ENCODE results near the gene CREBBP.
"Not testable (repeated sequence)": the region's sequence is repeated elsewhere in the genome, so short reads cannot be mapped to it uniquely, and the experiment has no call there.

The CREBBP gene

GRCh38 chr16:3915426-3916260 is 35.1 kb upstream of the CREBBP start:
- DNase-seq (ENCODE audit: extremely low read depth, low read depth), result no peak
- TF ChIP-seq CTCF (IDR thresholded peaks at IDR 0.05; ENCODE audit: low read depth, low read length, missing control alignments), result no peak

GRCh38 chr16:3912897-3913296 is 32.4 kb upstream of the CREBBP start:
- no peak for DNase-seq (ENCODE audit: extremely low read depth, low read depth)
- no peak overlapping the region for H3K4me3 ChIP-seq (replicated peaks; ENCODE audit: low read depth, low read length)
- no peak for TF ChIP-seq CTCF (IDR thresholded peaks at IDR 0.05; ENCODE audit: low read depth, low read length, missing control alignments)

More at GRCh38 chr16:3915426-3916260, 35.1 kb upstream of the CREBBP start:
- H3K4me3 ChIP-seq (replicated peaks; ENCODE audit: low read depth, low read length), result no peak overlapping the region

- H3K4me3 ChIP-seq (replicated peaks; ENCODE audit: low read depth, low read length), result no peak overlapping the region
- no peak for TF ChIP-seq CTCF (IDR thresholded peaks at IDR 0.05; ENCODE audit: low read depth, low read length, missing control alignments)
- no peak for DNase-seq (ENCODE audit: extremely low read depth, low read depth)
Observed at GRCh38 chr16:3912373-3912772, 31.9 kb upstream of the CREBBP start.

- not testable (repeated sequence) for H3K4me3 ChIP-seq (replicated peaks; ENCODE audit: low read depth, low read length); DNase-seq (ENCODE audit: extremely low read depth, low read depth)
Observed at GRCh38 chr16:3911741-3912140, 31.2 kb upstream of the CREBBP start.

GRCh38 chr16:3909791-3910583 is 29.5 kb upstream of the CREBBP start:
- no peak for DNase-seq (ENCODE audit: extremely low read depth, low read depth)
- H3K4me3 ChIP-seq (replicated peaks; ENCODE audit: low read depth, low read length), result no peak overlapping the region
- no peak for TF ChIP-seq CTCF (IDR thresholded peaks at IDR 0.05; ENCODE audit: low read depth, low read length, missing control alignments)

- TF ChIP-seq CTCF (IDR thresholded peaks at IDR 0.05; ENCODE audit: low read depth, low read length, missing control alignments), result no peak
- DNase-seq (ENCODE audit: extremely low read depth, low read depth), result no peak
- no peak overlapping the region for H3K4me3 ChIP-seq (replicated peaks; ENCODE audit: low read depth, low read length)
Observed at GRCh38 chr16:3908951-3909437, 28.5 kb upstream of the CREBBP start.

GRCh38 chr16:3907586-3907985 is 27.1 kb upstream of the CREBBP start:
- H3K4me3 ChIP-seq (replicated peaks; ENCODE audit: low read depth, low read length), result no peak overlapping the region
- no peak for DNase-seq (ENCODE audit: extremely low read depth, low read depth)
- no peak for TF ChIP-seq CTCF (IDR thresholded peaks at IDR 0.05; ENCODE audit: low read depth, low read length, missing control alignments)
